ENCODE results near the gene BTRC. TPM values are rescaled to one million over a fixed set of nuclear protein-coding genes. Genes with fewer than 3 reads are reported as not detected.

BTRC gene
- polyA plus RNA-seq, 3 donors: 2.8 to 4.3 (median 3.1) TPM

DNA sequence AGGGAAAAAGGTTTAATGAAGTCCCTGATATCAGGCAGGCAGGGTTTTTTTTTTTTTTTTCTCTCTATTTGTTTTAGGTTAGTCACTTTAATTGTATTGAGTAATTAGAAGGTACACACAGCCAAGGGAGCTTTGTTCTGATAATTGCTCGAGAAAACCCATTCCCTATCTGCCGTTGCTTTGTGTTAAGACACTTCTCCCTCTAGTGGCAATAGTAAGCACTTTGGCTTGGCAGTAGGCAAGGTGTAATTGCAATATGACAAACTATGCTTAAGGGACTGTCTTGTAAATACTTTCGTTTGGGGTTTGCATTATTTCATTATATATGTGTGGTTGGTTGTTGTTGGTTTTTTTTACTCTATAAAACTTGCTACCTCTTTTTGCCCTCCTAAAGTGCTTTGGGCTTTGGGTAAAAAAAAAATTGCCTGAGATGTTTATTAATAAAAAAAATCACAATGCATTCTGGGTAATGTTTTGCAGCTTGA is 113.4 kb downstream of the BTRC start:
- Mint-ChIP-seq H3K4me3 (no peak overlapping the region), H3K4me1 (peaks cover 4% of the 10 kb centered on the region), H3K27ac (no peak overlapping the region), H3K27me3 (ENCODE audit: low read depth in 3 of 3) (peaks cover 0 to 3% (median 0%) of the 10 kb centered on the region in 3 donors), H3K9me3 (no peaks in the 10 kb centered on the region), H3K36me3 (peaks cover 0 to 2% of the 10 kb centered on the region in 2 donors)
- H3K4me2 ChIP-seq (replicated peaks; ENCODE audit: extremely low read depth, low read length, poor library complexity, severe bottlenecking): no peak overlapping the region
- no CpG with 5 or more reads among the region's 3 CpGs for WGBS (ENCODE audit: insufficient coverage)
- H3K27me3 ChIP-seq (ENCODE audit: control insufficient read depth in 2 of 2, insufficient read depth in 2 of 2, low read length in 2 of 2): no peaks in the 10 kb centered on the region
- H3K9ac ChIP-seq (ENCODE audit: insufficient read depth, low read length, poor library complexity, severe bottlenecking): no peak overlapping the region
- H3K36me3 ChIP-seq (replicated peaks in 1 of 2; ENCODE audit: control insufficient read depth in 1 of 2, insufficient read depth in 2 of 2, low read length in 2 of 2): no peaks in the 10 kb centered on the region
- peak; percentile 23 to 41 (median 36) for DNase-seq
- no peaks in the 10 kb centered on the region for H3K9me3 ChIP-seq (replicated peaks in 1 of 2; ENCODE audit: control insufficient read depth in 1 of 2, insufficient read depth in 1 of 2, low read length in 2 of 2)
- H2AFZ ChIP-seq (ENCODE audit: insufficient read depth, low read depth, low read length, poor library complexity, severe bottlenecking): no peak overlapping the region
- H4K20me1 ChIP-seq (ENCODE audit: insufficient read depth, low read length): peaks cover 3% of the 10 kb centered on the region
- no peak overlapping the region for H3K27ac ChIP-seq (ENCODE audit: low read depth in 1 of 2, low read length in 2 of 2)
- H3K79me2 ChIP-seq (ENCODE audit: insufficient read depth, low read length): no peaks in the 10 kb centered on the region
- intact Hi-C loops (cut with micrococcal nuclease): no loop called here
- no peaks in the 10 kb centered on the region for H3K4me1 ChIP-seq (ENCODE audit: control insufficient read depth in 1 of 2, insufficient read depth in 2 of 2, low read length in 2 of 2)
- TF ChIP-seq, protein P1, sequence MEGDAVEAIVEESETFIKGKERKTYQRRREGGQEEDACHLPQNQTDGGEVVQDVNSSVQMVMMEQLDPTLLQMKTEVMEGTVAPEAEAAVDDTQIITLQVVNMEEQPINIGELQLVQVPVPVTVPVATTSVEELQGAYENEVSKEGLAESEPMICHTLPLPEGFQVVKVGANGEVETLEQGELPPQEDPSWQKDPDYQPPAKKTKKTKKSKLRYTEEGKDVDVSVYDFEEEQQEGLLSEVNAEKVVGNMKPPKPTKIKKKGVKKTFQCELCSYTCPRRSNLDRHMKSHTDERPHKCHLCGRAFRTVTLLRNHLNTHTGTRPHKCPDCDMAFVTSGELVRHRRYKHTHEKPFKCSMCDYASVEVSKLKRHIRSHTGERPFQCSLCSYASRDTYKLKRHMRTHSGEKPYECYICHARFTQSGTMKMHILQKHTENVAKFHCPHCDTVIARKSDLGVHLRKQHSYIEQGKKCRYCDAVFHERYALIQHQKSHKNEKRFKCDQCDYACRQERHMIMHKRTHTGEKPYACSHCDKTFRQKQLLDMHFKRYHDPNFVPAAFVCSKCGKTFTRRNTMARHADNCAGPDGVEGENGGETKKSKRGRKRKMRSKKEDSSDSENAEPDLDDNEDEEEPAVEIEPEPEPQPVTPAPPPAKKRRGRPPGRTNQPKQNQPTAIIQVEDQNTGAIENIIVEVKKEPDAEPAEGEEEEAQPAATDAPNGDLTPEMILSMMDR (IDR thresholded peaks at IDR 0.05): peak; percentile 85
- no peak overlapping the region for H3K4me3 ChIP-seq (replicated peaks in 1 of 3; ENCODE audit: low read depth in 2 of 3, low read length in 3 of 3)

DNA sequence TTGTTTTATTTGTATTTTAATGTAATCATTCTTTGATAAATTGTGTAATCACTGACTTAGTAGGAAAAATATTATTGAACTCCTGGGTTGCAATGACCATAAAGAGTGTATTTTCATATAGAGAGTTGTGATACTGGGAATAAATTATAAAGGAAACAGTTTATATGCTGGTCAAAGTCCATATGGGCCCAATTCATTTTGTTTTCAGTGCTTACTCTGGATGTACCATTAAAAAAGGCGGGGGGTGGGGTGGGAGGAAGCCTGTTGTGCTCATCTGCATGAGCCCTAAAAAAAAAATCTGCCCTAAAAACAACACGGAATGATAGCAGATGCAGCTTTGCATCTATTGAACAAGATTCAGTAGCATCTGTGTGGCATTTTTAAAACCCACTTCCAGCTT is 114.2 kb downstream of the BTRC start:
- Histone ChIP-seq H3K27ac (ENCODE audit: low read depth in 1 of 2, low read length in 2 of 2) (no peak overlapping the region), H3K36me3 (replicated peaks in 1 of 2; ENCODE audit: control insufficient read depth in 1 of 2, insufficient read depth in 2 of 2, low read length in 2 of 2) (no peaks in the 10 kb centered on the region), H3K4me2 (replicated peaks; ENCODE audit: extremely low read depth, low read length, poor library complexity, severe bottlenecking) (no peak overlapping the region), H3K9me3 (replicated peaks in 1 of 2; ENCODE audit: control insufficient read depth in 1 of 2, insufficient read depth in 1 of 2, low read length in 2 of 2) (no peaks in the 10 kb centered on the region), H3K27me3 (ENCODE audit: control insufficient read depth in 2 of 2, insufficient read depth in 2 of 2, low read length in 2 of 2) (no peaks in the 10 kb centered on the region), H2AFZ (ENCODE audit: insufficient read depth, low read depth, low read length, poor library complexity, severe bottlenecking) (no peak overlapping the region), H3K4me1 (ENCODE audit: control insufficient read depth in 1 of 2, insufficient read depth in 2 of 2, low read length in 2 of 2) (no peaks in the 10 kb centered on the region), H3K79me2 (ENCODE audit: insufficient read depth, low read length) (no peaks in the 10 kb centered on the region), H4K20me1 (ENCODE audit: insufficient read depth, low read length) (peaks cover 3% of the 10 kb centered on the region), H3K4me3 (replicated peaks in 1 of 3; ENCODE audit: low read depth in 2 of 3, low read length in 3 of 3) (no peak overlapping the region), H3K9ac (ENCODE audit: insufficient read depth, low read length, poor library complexity, severe bottlenecking) (no peak overlapping the region)
- H3K36me3 Mint-ChIP-seq: peaks cover 0 to 2% of the 10 kb centered on the region in 2 donors
- no peak for DNase-seq
- H3K27ac Mint-ChIP-seq: no peak overlapping the region
- no peaks in the 10 kb centered on the region for H3K9me3 Mint-ChIP-seq
- H3K4me3 Mint-ChIP-seq: no peak overlapping the region
- no peaks in the 10 kb centered on the region for H3K27me3 Mint-ChIP-seq (ENCODE audit: low read depth in 3 of 3)
- intact Hi-C loops (cut with micrococcal nuclease): no loop called here
- peaks cover 7% of the 10 kb centered on the region for H3K4me1 Mint-ChIP-seq
- TF ChIP-seq, protein P1 (IDR thresholded peaks at IDR 0.05): no peak
- WGBS (ENCODE audit: insufficient coverage): 100% methylated on average over 1 of the region's 2 CpGs
